Suprapubic skin (tissue), 4 donors: Measurements from ENCODE around the gene CAMSAP3.

Experiments
- CTCF ChIP-seq, 2 donors: fragments of 200-600 bp in 1 of 2; fragments of 450-650 bp in 1 of 2; sonication (generic) in 1 of 2; IDR thresholded peaks; one replicate each; pipeline ENCODE4 v1.5.1; 2016 to 2019; ENCODE audit warnings: antibody characterized with exemption in 2 of 2, mild to moderate bottlenecking in 1 of 2, moderate library complexity in 1 of 2
- EP300 ChIP-seq: sonication (generic); formaldehyde crosslinking; IDR thresholded peaks from one replicate; pipeline ENCODE4 v1.6.1; 2017; ENCODE audit warnings: antibody characterized with exemption
- POLR2A ChIP-seq, 2 donors: fragments of 450-650 bp; IDR thresholded peaks; one replicate each; pipeline ENCODE4 v1.6.1; 2017; ENCODE audit warnings: antibody characterized with exemption in 2 of 2, mild to moderate bottlenecking in 2 of 2, moderate library complexity in 2 of 2
- POLR2AphosphoS5 ChIP-seq, 3 donors: sonication (generic); formaldehyde crosslinking; IDR thresholded peaks; one replicate each; pipeline ENCODE4 v1.6.1; 2017; ENCODE audit warnings: antibody characterized with exemption in 3 of 3

- TF ChIP-seq CTCF (IDR thresholded peaks at IDR 0.05) (no peak), POLR2A (IDR thresholded peaks at IDR 0.05) (no peak), POLR2AphosphoS5 (IDR thresholded peaks at IDR 0.05) (no peak), EP300 (no peak)
These were observed 49.5 kb downstream of the CAMSAP3 start for GRCh38 chr19:7645163-7645562.
